Colonic mucosa (tissue), 4 donors: ENCODE data around the gene FCMR. TPM values are rescaled to one million over a fixed set of nuclear protein-coding genes. Genes with fewer than 3 reads are reported as not detected.

Experiments
- DNase-seq: peaks from one replicate; pipeline ENCODE4 v3.0.0-alpha.2; 2020
- H3K27ac ChIP-seq: fragments of 200-600 bp; one replicate; pipeline ENCODE4 v1.8.0; 2021
- H3K27me3 ChIP-seq: fragments of 200-600 bp; one replicate; pipeline ENCODE4 v1.8.0; 2021
- H3K36me3 ChIP-seq: fragments of 200-600 bp; one replicate; pipeline ENCODE4 v1.8.0; 2021
- H3K4me1 ChIP-seq: fragments of 200-600 bp; one replicate; pipeline ENCODE4 v1.8.0; 2021; ENCODE audit warnings: mild to moderate bottlenecking
- H3K4me3 ChIP-seq: fragments of 200-600 bp; one replicate; pipeline ENCODE4 v1.8.0; 2021
- H3K9ac ChIP-seq, 2 donors: one replicate each; pipeline ENCODE4 v1.7.0; 2013; ENCODE audit warnings: control low read depth in 2 of 2, low read depth in 2 of 2, low read length in 2 of 2
- H3K9me3 ChIP-seq: fragments of 200-600 bp; one replicate; pipeline ENCODE4 v1.8.0; 2021
- intact Hi-C: fragments of 100-400 bp; cut with DNase I; formaldehyde crosslinking; loops from one replicate; pipeline ENCODE4 v1.14.1; 2022
- total RNA-seq, 2 donors: library from RNA; stranded (reverse); fragmentation: NEBNext Ultra II Directional in 1 of 2; extraction: Animal tissue kit (Norgen Biotek cat#: 25700) in 1 of 2; gene quantifications; one replicate each; pipeline ENCODE4 v1.2.1, GENCODE V29; 2021
- TF ChIP-seq, protein P1 (sequence below): fragments of 200-600 bp; IDR thresholded peaks from one replicate; pipeline ENCODE4 v1.8.0; 2022; ENCODE audit warnings: antibody characterized with exemption, mild to moderate bottlenecking
- donor health status: healthy.
- donor health status: DM: no; HTN: no; CAD: no.
- donor health status: DM: no; HTN: no; CAD: no.

The FCMR gene
- total RNA-seq, 2 donors from 2014 or later = 2.3 to 2.7 TPM

- no peak for DNase-seq
- no peaks in the 10 kb centered on the region for H3K9me3 ChIP-seq
- TF ChIP-seq, protein P1, sequence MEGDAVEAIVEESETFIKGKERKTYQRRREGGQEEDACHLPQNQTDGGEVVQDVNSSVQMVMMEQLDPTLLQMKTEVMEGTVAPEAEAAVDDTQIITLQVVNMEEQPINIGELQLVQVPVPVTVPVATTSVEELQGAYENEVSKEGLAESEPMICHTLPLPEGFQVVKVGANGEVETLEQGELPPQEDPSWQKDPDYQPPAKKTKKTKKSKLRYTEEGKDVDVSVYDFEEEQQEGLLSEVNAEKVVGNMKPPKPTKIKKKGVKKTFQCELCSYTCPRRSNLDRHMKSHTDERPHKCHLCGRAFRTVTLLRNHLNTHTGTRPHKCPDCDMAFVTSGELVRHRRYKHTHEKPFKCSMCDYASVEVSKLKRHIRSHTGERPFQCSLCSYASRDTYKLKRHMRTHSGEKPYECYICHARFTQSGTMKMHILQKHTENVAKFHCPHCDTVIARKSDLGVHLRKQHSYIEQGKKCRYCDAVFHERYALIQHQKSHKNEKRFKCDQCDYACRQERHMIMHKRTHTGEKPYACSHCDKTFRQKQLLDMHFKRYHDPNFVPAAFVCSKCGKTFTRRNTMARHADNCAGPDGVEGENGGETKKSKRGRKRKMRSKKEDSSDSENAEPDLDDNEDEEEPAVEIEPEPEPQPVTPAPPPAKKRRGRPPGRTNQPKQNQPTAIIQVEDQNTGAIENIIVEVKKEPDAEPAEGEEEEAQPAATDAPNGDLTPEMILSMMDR = no peak
- no peak overlapping the region for H3K4me3 ChIP-seq
- no peak overlapping the region for H3K9ac ChIP-seq
- no peak overlapping the region for H3K27ac ChIP-seq
- no peaks in the 10 kb centered on the region for H3K27me3 ChIP-seq
- no peaks in the 10 kb centered on the region for H3K36me3 ChIP-seq
- intact Hi-C loops = no loop called here
- no peaks in the 10 kb centered on the region for H3K4me1 ChIP-seq
These were observed 25.9 kb downstream of the FCMR start for GRCh38 chr1:206895837-206896242.

GRCh38 chr1:206895325-206895724 is 26.4 kb downstream of the FCMR start:
- Histone ChIP-seq H3K36me3 (no peaks in the 10 kb centered on the region), H3K4me3 (no peak overlapping the region), H3K4me1 (no peaks in the 10 kb centered on the region), H3K9ac (no peak overlapping the region), H3K9me3 (no peaks in the 10 kb centered on the region), H3K27ac (no peak overlapping the region), H3K27me3 (no peaks in the 10 kb centered on the region)
- no peak for DNase-seq
- intact Hi-C loops = no loop called here
- TF ChIP-seq, protein P1 = no peak

DNA sequence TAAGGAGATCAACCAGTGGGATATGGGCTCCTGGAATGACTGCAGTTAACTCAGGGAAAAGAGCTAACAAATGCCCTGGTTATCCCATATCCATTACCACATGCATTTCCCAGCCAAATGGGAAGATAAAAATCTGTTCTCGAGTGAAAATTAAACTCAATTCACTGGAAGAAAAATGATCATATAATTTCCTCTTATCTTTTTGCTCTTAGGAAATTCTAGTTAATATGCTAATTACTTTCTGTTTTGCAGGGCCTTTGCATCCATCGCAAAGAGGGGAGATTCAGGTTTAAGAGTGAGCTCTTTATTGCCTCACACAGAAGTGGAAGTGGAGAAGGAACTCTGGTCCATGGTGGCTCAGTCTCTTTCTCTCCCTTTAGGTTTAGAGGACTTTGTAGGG is 28.4 kb downstream of the FCMR start:
- TF ChIP-seq, protein P1 = no peak
- no peak for DNase-seq

GRCh38 chr1:206892351-206892984 is 29.3 kb downstream of the FCMR start:
- no peaks in the 10 kb centered on the region for H3K4me1 ChIP-seq
- no peaks in the 10 kb centered on the region for H3K9me3 ChIP-seq
- H3K4me3 ChIP-seq = no peak overlapping the region
- H3K27ac ChIP-seq = no peak overlapping the region
- H3K9ac ChIP-seq = no peak overlapping the region
- TF ChIP-seq, protein P1 = no peak
- H3K36me3 ChIP-seq = no peaks in the 10 kb centered on the region
- H3K27me3 ChIP-seq = no peaks in the 10 kb centered on the region
- no peak for DNase-seq
- intact Hi-C loops = no loop called here

More for the DNA sequence above, 28.4 kb downstream of the FCMR start:
- no peaks in the 10 kb centered on the region for H3K27me3 ChIP-seq
- no peak overlapping the region for H3K27ac ChIP-seq
- no peaks in the 10 kb centered on the region for H3K36me3 ChIP-seq
- no peaks in the 10 kb centered on the region for H3K4me1 ChIP-seq
- no peak overlapping the region for H3K4me3 ChIP-seq
- no peak overlapping the region for H3K9ac ChIP-seq
- intact Hi-C loops = no loop called here
- no peaks in the 10 kb centered on the region for H3K9me3 ChIP-seq

- TF ChIP-seq, protein P1 = no peak
- no peaks in the 10 kb centered on the region for H3K27me3 ChIP-seq
- no peak overlapping the region for H3K4me3 ChIP-seq
- intact Hi-C loops = no loop called here
- H3K27ac ChIP-seq = no peak overlapping the region
- no peaks in the 10 kb centered on the region for H3K4me1 ChIP-seq
- no peak for DNase-seq
- no peaks in the 10 kb centered on the region for H3K36me3 ChIP-seq
- no peak overlapping the region for H3K9ac ChIP-seq
- no peaks in the 10 kb centered on the region for H3K9me3 ChIP-seq
These were observed 30.3 kb downstream of the FCMR start for GRCh38 chr1:206891412-206891811.
